Vagina (tissue), 2 donors: ENCODE results near the gene STAT5B.

Experiments used
- POLR2A ChIP-seq, 2 donors: fragments of 450-650 bp; IDR thresholded peaks; one replicate each; pipeline ENCODE4 v1.6.1; 2017; ENCODE audit warnings: antibody characterized with exemption in 2 of 2, mild to moderate bottlenecking in 2 of 2, moderate library complexity in 2 of 2
- POLR2AphosphoS5 ChIP-seq, 2 donors: sonication (generic); formaldehyde crosslinking; IDR thresholded peaks; one replicate each; pipeline ENCODE4 v1.9.0; 2017; ENCODE audit warnings: antibody characterized with exemption in 2 of 2, mild to moderate bottlenecking in 2 of 2, low read depth in 1 of 2; ENCODE audit not compliant: insufficient read depth in 1 of 2
- TF ChIP-seq, protein P1 (sequence below), 3 experiments: fragments of 450-650 bp in 2 of 3; fragments of 200-600 bp in 1 of 3; sonication (generic) in 1 of 3; IDR thresholded peaks; one replicate each; pipeline ENCODE4 v1.5.1; 2017 to 2019; ENCODE audit warnings: antibody characterized with exemption in 3 of 3, mild to moderate bottlenecking in 2 of 3, moderate library complexity in 2 of 3

DNA sequence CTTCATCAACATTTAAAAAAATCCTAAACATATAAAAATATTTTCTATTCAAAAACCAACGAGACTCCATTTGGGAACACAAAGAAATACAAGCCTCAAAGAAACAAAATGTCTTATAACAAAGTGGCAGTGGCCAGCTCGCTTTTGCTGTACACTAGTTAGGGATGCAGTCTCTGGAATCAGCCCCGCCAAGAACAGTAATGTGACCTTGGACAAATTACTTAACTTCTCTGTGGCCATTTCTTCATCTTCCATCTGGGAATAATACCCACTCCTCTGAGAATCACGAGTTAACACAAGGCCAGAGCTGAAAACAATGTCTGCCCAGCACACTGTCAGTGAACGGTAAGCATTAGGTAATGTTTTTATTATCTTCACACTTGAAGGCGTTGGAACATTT is 5.6 kb downstream of the STAT5B start:
- no peak for TF ChIP-seq POLR2A (IDR thresholded peaks at IDR 0.05)
- no peak for TF ChIP-seq POLR2AphosphoS5 (IDR thresholded peaks at IDR 0.05; ENCODE audit: insufficient read depth in 1 of 2, low read depth in 1 of 2)
- TF ChIP-seq, protein P1, sequence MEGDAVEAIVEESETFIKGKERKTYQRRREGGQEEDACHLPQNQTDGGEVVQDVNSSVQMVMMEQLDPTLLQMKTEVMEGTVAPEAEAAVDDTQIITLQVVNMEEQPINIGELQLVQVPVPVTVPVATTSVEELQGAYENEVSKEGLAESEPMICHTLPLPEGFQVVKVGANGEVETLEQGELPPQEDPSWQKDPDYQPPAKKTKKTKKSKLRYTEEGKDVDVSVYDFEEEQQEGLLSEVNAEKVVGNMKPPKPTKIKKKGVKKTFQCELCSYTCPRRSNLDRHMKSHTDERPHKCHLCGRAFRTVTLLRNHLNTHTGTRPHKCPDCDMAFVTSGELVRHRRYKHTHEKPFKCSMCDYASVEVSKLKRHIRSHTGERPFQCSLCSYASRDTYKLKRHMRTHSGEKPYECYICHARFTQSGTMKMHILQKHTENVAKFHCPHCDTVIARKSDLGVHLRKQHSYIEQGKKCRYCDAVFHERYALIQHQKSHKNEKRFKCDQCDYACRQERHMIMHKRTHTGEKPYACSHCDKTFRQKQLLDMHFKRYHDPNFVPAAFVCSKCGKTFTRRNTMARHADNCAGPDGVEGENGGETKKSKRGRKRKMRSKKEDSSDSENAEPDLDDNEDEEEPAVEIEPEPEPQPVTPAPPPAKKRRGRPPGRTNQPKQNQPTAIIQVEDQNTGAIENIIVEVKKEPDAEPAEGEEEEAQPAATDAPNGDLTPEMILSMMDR (IDR thresholded peaks at IDR 0.05), result no peak
